Lower lobe of right lung (tissue), 2 donors: Measurements from ENCODE around the gene ESPN. TPM values are rescaled to one million over a fixed set of nuclear protein-coding genes. Genes with fewer than 3 reads are reported as not detected.

ENCODE experiments used
- ATAC-seq, 2 donors: fragments of 200-7000 bp; cut with Tn5 transposase; one replicate each; pipeline ENCODE4 v1.9.1; 2020 to 2022; ENCODE audit warnings: mild to moderate bottlenecking in 2 of 2, moderate library complexity in 2 of 2
- DNase-seq: peaks from one replicate; pipeline ENCODE4 v3.0.0-alpha.2; 2020
- H3K27ac ChIP-seq: fragments of 200-600 bp; one replicate; pipeline ENCODE4 v1.8.0; 2022
- H3K27me3 ChIP-seq: fragments of 200-600 bp; one replicate; pipeline ENCODE4 v1.8.0; 2022; ENCODE audit warnings: low read depth
- H3K36me3 ChIP-seq: fragments of 200-600 bp; one replicate; pipeline ENCODE4 v1.8.0; 2022; ENCODE audit warnings: mild to moderate bottlenecking
- H3K4me1 ChIP-seq: fragments of 200-600 bp; one replicate; pipeline ENCODE4 v1.8.0; 2022
- H3K4me3 ChIP-seq: fragments of 200-600 bp; one replicate; pipeline ENCODE4 v1.8.0; 2022; ENCODE audit warnings: mild to moderate bottlenecking
- H3K9me3 ChIP-seq: fragments of 200-600 bp; one replicate; pipeline ENCODE4 v1.8.0; 2022
- intact Hi-C: fragments of 100-400 bp; cut with DNase I; formaldehyde crosslinking; loops from one replicate; pipeline ENCODE4 v1.11.0; 2022
- total RNA-seq: library from RNA; stranded (reverse); fragmentation: NEBNext Ultra II Directional; extraction: Animal tissue kit (Norgen Biotek cat#: 25700); gene quantifications from one replicate; pipeline ENCODE4 v1.2.1, GENCODE V29; 2021
- TF ChIP-seq, protein P1 (sequence below): fragments of 200-600 bp; IDR thresholded peaks from one replicate; pipeline ENCODE4 v1.8.0; 2022; ENCODE audit warnings: antibody characterized with exemption, mild to moderate bottlenecking
- donor health status: DM: no; HTN: yes; CAD: no; lungs with severe emphysema.

The ESPN gene
- total RNA-seq, 1 donor from 2014 or later = 8.3 TPM

DNA sequence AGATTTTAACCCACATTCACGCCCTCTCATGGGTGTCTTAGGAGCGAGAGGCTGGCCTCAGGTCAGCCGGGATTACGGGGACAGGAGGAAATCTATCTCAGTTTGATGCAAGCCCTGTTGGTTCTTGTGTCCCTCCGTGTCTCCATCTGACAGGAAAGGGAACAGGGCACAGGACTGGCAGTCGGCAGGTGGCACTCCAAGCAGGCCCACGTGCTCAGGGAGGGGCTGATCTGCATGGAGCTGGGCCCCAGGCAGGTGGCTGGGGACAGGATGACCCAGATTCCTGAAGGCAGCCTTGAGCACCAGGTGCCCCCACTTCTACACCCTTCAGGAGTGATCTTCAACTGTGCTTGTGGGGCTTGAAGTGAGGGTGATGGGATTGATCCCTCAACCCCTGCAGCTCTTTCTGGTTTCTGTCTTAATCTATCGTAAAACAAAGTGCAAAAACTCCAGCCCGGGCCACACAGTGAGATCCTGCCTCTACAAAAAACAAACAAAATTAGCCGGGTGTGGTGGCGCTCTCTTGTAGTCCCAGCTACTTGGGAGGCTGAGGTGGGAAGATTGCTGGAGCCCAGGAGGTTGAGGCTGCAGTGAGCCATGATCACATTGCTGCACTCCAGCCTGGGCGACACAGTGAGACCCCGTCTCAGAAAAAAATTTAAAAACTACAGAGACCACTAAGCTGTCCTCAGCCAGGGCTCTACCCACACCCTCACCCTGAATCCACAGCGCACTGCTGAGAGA lies 58.6 kb downstream of the ESPN start:
- Histone ChIP-seq H3K4me1 (peaks cover 24% of the 10 kb centered on the region), H3K4me3 (no peak overlapping the region), H3K36me3 (no peaks in the 10 kb centered on the region), H3K27me3 (peaks cover 15% of the 10 kb centered on the region), H3K27ac (peak overlapping the region; percentile 50), H3K9me3 (no peaks in the 10 kb centered on the region)
- intact Hi-C loops = no loop called here
- ATAC-seq (peak; percentile 83 to 89), DNase-seq (peak; percentile 90)
- TF ChIP-seq, protein P1, sequence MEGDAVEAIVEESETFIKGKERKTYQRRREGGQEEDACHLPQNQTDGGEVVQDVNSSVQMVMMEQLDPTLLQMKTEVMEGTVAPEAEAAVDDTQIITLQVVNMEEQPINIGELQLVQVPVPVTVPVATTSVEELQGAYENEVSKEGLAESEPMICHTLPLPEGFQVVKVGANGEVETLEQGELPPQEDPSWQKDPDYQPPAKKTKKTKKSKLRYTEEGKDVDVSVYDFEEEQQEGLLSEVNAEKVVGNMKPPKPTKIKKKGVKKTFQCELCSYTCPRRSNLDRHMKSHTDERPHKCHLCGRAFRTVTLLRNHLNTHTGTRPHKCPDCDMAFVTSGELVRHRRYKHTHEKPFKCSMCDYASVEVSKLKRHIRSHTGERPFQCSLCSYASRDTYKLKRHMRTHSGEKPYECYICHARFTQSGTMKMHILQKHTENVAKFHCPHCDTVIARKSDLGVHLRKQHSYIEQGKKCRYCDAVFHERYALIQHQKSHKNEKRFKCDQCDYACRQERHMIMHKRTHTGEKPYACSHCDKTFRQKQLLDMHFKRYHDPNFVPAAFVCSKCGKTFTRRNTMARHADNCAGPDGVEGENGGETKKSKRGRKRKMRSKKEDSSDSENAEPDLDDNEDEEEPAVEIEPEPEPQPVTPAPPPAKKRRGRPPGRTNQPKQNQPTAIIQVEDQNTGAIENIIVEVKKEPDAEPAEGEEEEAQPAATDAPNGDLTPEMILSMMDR = no peak

DNA sequence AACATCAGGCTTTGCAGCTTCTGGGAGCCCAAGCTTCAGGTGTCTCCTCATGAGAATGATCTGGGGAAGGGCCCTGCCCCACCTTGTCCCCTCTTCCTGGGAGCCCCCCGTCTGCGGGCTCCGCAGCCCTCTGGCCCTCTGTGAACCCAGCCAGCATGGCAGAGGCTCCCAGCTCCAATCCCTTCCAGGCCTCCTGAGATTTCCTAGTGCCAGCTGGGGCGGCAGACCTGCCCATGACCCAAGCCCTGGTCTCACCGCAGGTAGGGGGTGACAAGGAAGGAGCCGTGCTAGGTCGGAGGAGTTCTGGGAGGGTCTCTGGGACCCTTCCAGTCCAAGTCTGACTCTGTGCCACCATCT lies 59.2 kb downstream of the ESPN start:
- H3K9me3 ChIP-seq = no peaks in the 10 kb centered on the region
- TF ChIP-seq, protein P1 = no peak
- DNase-seq (no peak), ATAC-seq (no peak)
- H3K27me3 ChIP-seq = peaks cover 15% of the 10 kb centered on the region
- intact Hi-C loops = no loop called here
- H3K4me1 ChIP-seq = peaks cover 24% of the 10 kb centered on the region
- H3K36me3 ChIP-seq = no peaks in the 10 kb centered on the region
- peak overlapping the region; percentile 8 for H3K27ac ChIP-seq
- H3K4me3 ChIP-seq = no peak overlapping the region

DNA sequence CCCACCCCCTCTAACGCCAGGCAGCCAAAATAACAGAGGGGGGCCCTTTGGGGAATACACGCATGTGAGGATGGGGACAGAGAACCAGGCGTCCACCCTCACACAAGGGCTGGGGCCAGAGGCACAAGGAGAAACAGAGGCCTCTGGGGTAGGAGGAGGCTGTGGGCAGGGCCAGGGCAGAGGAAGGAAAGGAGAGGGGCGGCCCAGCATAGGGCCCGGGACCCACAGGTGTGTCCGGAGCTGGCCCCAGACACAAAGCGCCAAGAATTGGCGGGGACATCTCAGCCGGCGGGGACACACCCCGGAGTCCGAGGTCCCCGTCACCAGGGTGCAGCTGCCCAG lies 60.2 kb downstream of the ESPN start:
- peak overlapping the region; percentile 62 for H3K4me3 ChIP-seq
- TF ChIP-seq, protein P1 = no peak
- peaks cover 20% of the 10 kb centered on the region for H3K27me3 ChIP-seq
- intact Hi-C loops = no loop called here
- DNase-seq (no peak), ATAC-seq (no peak)
- no peaks in the 10 kb centered on the region for H3K36me3 ChIP-seq
- H3K9me3 ChIP-seq = no peaks in the 10 kb centered on the region
- peaks cover 31% of the 10 kb centered on the region for H3K4me1 ChIP-seq
- H3K27ac ChIP-seq = peak overlapping the region; percentile 80

DNA sequence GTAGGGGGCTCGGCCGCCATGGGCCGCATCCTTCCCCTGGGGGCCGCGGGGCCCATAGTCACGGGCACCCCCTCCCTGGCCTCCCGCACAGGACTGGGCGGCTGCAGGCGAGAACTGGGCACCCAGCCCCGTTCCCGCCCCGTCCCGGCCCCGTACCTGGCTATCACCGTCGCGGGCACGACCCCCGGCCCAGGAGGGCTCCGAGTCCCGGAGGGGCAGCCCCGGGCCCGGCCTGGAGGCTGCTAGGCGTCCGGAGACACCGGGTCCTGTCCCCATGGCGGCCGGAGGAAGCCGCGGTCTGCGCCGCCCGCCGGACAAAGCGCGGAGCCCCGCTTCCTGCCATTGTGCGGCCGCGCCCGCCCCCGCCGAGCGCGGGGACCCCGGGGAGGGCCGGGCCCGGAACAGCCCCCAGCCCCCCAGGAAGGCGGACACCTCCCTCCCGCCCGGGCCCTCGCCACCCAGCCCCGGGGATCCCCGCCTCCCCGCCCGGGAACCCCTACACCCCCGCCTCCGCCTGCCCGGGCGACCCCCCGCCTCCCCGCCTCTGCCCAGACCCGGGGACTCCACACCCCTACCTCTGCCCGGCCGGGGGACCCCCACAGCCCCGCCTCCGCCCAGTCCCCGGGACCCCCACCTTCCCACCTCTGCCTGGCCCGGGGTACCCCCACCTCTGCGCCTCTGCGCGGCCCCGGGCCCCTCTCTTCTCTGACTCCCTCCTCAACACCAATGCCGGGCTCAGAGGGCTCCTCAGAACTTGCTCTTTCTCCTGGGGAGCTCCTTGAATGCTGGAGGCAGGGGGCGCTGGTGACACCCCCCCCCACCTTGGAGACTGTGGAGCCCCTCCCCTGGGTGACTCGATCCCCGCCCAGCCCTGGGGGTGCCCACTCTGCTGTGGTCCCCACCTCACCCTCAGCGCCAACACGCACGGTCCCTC lies 60.9 kb downstream of the ESPN start:
- intact Hi-C loops = no loop called here
- H3K27ac ChIP-seq = peak overlapping the region; percentile 80
- H3K4me1 ChIP-seq = peaks cover 38% of the 10 kb centered on the region
- peaks cover 27% of the 10 kb centered on the region for H3K27me3 ChIP-seq
- H3K36me3 ChIP-seq = no peaks in the 10 kb centered on the region
- TF ChIP-seq, protein P1 = no peak
- H3K4me3 ChIP-seq = peak overlapping the region; percentile 62
- ATAC-seq = peak in 1 of 2 donors; percentile 3
- H3K9me3 ChIP-seq = no peaks in the 10 kb centered on the region
- no peak for DNase-seq

DNA sequence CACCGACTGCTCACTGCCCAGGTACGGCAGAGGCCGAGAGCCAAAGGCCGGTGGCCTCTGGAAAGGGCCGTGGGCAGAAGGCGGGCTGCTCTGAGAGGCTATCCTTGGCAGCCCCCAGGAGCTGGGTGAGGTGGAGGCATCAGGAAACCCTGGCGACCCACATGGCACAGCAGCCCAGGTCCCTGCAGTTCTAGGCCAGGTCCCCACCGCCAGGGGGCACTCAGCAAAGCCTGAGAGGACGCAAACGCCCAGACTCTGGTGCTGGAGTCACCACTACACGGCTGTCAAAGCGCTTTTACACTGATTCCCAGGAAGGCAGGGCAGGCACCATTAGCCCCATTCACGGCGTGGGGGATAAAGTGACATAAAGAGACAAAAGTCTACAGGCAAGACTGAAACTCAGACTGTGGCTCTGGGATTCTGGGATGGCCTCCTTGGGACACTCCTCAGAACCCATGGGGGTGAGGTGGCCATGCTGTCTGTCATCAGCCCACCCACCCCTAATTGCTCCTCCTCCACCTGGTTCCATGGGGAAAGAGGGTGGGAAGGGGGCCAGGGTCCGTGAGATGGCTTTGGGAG lies 61.9 kb downstream of the ESPN start:
- Histone ChIP-seq H3K4me1 (peaks cover 49% of the 10 kb centered on the region), H3K27me3 (peaks cover 32% of the 10 kb centered on the region), H3K36me3 (no peaks in the 10 kb centered on the region), H3K9me3 (no peaks in the 10 kb centered on the region), H3K27ac (no peak overlapping the region), H3K4me3 (peak overlapping the region; percentile 62)
- TF ChIP-seq, protein P1 = peak; percentile 94
- DNase-seq (peak; percentile 90), ATAC-seq (peak; percentile 76 to 78)
- intact Hi-C loops = no loop called here
